Progenitor cell of endocrine pancreas (in vitro differentiated cells): ENCODE data around the gene BCL2L13. TPM values are rescaled to one million over a fixed set of nuclear protein-coding genes. Genes with fewer than 3 reads are reported as not detected.

ENCODE experiments used
- DNase-seq: peaks from one replicate; pipeline ENCODE4 v3.0.0; 2021; ENCODE audit warnings: low spot score; ENCODE audit not compliant: unreplicated experiment
- H3K27ac Mint-ChIP-seq: 2 replicates; pipeline ENCODE4 v1.8.0; 2021; ENCODE audit warnings: mild to moderate bottlenecking, moderate library complexity, mixed read lengths
- H3K27me3 Mint-ChIP-seq: 2 replicates; pipeline ENCODE4 v1.8.0; 2021; ENCODE audit warnings: mixed read lengths
- H3K36me3 Mint-ChIP-seq: 2 replicates; pipeline ENCODE4 v1.8.0; 2022; ENCODE audit warnings: mixed read lengths; ENCODE audit not compliant: insufficient read depth
- H3K4me1 Mint-ChIP-seq: 2 replicates; pipeline ENCODE4 v1.8.0; 2021; ENCODE audit warnings: low read depth, mixed read lengths
- H3K4me3 Mint-ChIP-seq: 2 replicates; pipeline ENCODE4 v1.8.0; 2021; ENCODE audit warnings: low read depth, mild to moderate bottlenecking, moderate library complexity, mixed read lengths
- H3K9me3 Mint-ChIP-seq: 2 replicates; pipeline ENCODE4 v1.8.0; 2021; ENCODE audit warnings: low read depth, mixed read lengths
- CTCF ChIP-seq: fragments of 200-600 bp; sonication (generic); IDR thresholded peaks from one replicate; pipeline ENCODE4 v1.5.0; 2021; ENCODE audit warnings: antibody characterized with exemption, mild to moderate bottlenecking; ENCODE audit not compliant: unreplicated experiment
- total RNA-seq: library from RNA; stranded (reverse); gene quantifications from 2 replicates; pipeline ENCODE4 v1.2.1, GENCODE V29; 2021

Gene BCL2L13
- total RNA-seq, 1 donor from 2014 or later, result 36.0 TPM

- DNase-seq, result no peak
- no peaks in the 10 kb centered on the region for H3K36me3 Mint-ChIP-seq
- H3K4me3 Mint-ChIP-seq, result no peak overlapping the region
- TF ChIP-seq CTCF, result no peak
- H3K27ac Mint-ChIP-seq, result no peak overlapping the region
- no peaks in the 10 kb centered on the region for H3K9me3 Mint-ChIP-seq
- no peaks in the 10 kb centered on the region for H3K27me3 Mint-ChIP-seq
- H3K4me1 Mint-ChIP-seq, result no peaks in the 10 kb centered on the region
These were observed 105.3 kb downstream of the BCL2L13 start for GRCh38 chr22:17743661-17744411.

GRCh38 chr22:17744430-17744829 is 105.9 kb downstream of the BCL2L13 start:
- Mint-ChIP-seq H3K27ac (no peak overlapping the region), H3K9me3 (no peaks in the 10 kb centered on the region)

GRCh38 chr22:17746916-17747315 is 108.4 kb downstream of the BCL2L13 start:
- no peaks in the 10 kb centered on the region for H3K9me3 Mint-ChIP-seq
- H3K27me3 Mint-ChIP-seq, result no peaks in the 10 kb centered on the region
- H3K4me1 Mint-ChIP-seq, result no peaks in the 10 kb centered on the region
- no peak overlapping the region for H3K4me3 Mint-ChIP-seq
- H3K36me3 Mint-ChIP-seq, result no peaks in the 10 kb centered on the region
- H3K27ac Mint-ChIP-seq, result no peak overlapping the region
- DNase-seq, result no peak
- no peak for TF ChIP-seq CTCF

More at GRCh38 chr22:17744430-17744829, 105.9 kb downstream of the BCL2L13 start:
- Mint-ChIP-seq H3K27me3 (no peaks in the 10 kb centered on the region), H3K4me3 (no peak overlapping the region), H3K36me3 (no peaks in the 10 kb centered on the region), H3K4me1 (no peaks in the 10 kb centered on the region)
- no peak for DNase-seq
- no peak for TF ChIP-seq CTCF

- TF ChIP-seq CTCF, result peak; percentile 47
- Mint-ChIP-seq H3K36me3 (no peaks in the 10 kb centered on the region), H3K27ac (no peak overlapping the region), H3K4me3 (no peak overlapping the region), H3K9me3 (no peaks in the 10 kb centered on the region), H3K4me1 (no peaks in the 10 kb centered on the region), H3K27me3 (no peaks in the 10 kb centered on the region)
- no peak for DNase-seq
These were observed 110.2 kb downstream of the BCL2L13 start for GRCh38 chr22:17748555-17749353.

GRCh38 chr22:17749605-17750395 is 111.2 kb downstream of the BCL2L13 start:
- H3K4me1 Mint-ChIP-seq, result no peaks in the 10 kb centered on the region
- no peaks in the 10 kb centered on the region for H3K36me3 Mint-ChIP-seq

More at GRCh38 chr22:17749605-17750395, 111.2 kb downstream of the BCL2L13 start:
- no peaks in the 10 kb centered on the region for H3K27me3 Mint-ChIP-seq
- H3K4me3 Mint-ChIP-seq, result no peak overlapping the region
- TF ChIP-seq CTCF, result no peak
- no peak overlapping the region for H3K27ac Mint-ChIP-seq
- no peaks in the 10 kb centered on the region for H3K9me3 Mint-ChIP-seq
- DNase-seq, result no peak
